NT2/D1 (cell line): ENCODE results near the gene PLA2G5.

Experiments
- SUZ12 ChIP-seq: IDR thresholded peaks from 2 replicates; pipeline ENCODE4 v1.6.1; 2011; ENCODE audit not compliant: insufficient read length, insufficient read depth; ENCODE audit errors: extremely low read depth
- ZNF274 ChIP-seq: IDR thresholded peaks from 2 replicates; pipeline ENCODE4 v1.6.1; 2011; ENCODE audit warnings: mild to moderate bottlenecking, low read depth, low read length

- no peak for TF ChIP-seq SUZ12
- no peak for TF ChIP-seq ZNF274
Observed at GRCh38 chr1:20099533-20099932, 29.5 kb downstream of the PLA2G5 start.
